HG03060 (cell line): Measurements from ENCODE around the gene RBFA.
A peak's percentile ranks its signal among the peaks of the same experiment; 100 is the strongest.
"Not testable (repeated sequence)": the region's sequence is repeated elsewhere in the genome, so short reads cannot be mapped to it uniquely, and the experiment has no call there.

Source experiments
- ATAC-seq: cut with Tn5 transposase; IDR thresholded peaks from one replicate; pipeline ENCODE4 v1.9.1; 2021; ENCODE audit warnings: low read depth, moderate number of reproducible peaks; ENCODE audit not compliant: unreplicated experiment

The RBFA gene

DNA sequence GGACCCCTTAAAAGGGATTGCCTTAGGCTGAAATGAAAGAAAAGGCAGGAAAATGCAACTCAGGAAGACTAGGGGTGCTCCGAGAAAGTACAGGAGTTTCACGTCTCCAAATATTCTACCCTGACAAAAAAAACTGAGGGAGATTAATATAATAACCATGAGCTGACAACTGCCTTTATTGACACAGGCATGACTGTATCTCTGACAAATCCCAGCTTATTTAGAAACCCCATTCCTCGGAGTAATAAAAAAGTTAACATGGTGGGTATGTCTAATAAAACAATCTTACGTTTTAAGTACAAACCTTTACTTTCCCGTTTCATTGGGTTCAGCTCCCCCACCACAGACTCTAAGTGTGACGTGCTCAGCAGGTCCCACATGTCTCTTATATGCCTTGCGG, 7.9 kb upstream of the RBFA start:
- ATAC-seq = no peak

GRCh38 chr18:80027719-80028118, 6.5 kb upstream of the RBFA start:
- ATAC-seq = not testable (repeated sequence)

GRCh38 chr18:80029690-80030089, 4.5 kb upstream of the RBFA start:
- no peak for ATAC-seq

GRCh38 chr18:80033181-80034067, 810 bp upstream of the RBFA start:
- ATAC-seq = peak; percentile 41

DNA sequence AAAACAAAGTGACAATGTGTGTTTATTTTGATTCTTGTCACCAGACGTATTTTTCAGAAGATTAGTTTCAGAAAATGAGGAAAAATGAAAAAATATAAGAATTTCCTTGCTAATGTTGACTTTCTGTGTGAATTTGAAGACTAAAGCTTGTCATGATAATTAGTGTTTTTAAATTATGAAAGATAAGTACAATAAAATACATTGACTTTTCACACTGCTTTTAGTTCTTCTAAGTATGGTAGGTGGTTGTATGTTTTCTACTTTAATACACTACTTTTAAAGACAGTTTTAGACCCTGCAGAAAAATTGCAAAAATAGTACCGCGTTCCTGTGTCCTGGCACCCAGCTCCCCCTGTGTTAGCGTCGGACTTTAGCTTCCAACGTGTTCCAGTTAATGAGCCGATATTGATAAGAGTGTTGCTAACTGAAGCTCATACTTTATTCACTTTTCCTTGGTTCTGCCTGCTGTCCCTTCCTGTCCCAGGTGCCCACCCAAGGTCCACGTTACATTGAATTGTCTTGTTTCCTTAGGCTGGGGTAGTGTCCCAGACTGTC, 695 bp downstream of the RBFA start:
- ATAC-seq = no peak

DNA sequence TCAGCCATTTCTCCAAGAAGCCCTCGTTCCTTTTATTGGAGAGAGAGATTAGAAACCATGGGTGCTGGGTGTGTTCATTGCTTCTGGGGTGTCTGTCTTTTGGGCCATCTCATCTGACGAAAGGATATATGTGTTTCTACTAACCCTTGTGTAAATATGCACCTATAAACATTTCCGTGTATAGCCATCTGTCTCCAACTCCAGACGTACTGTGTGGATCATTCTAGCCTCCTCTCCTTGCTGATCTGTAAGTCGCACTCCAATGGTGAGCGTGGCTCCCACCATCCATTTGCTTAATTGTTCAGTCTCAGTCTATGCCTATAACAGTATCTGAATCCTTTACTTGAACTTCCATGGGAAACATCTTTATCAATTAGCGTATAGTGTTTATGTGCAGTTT, 1.8 kb downstream of the RBFA start:
- no peak for ATAC-seq

- no peak for ATAC-seq
Measured at GRCh38 chr18:80037300-80037699, 3.1 kb downstream of the RBFA start.

DNA sequence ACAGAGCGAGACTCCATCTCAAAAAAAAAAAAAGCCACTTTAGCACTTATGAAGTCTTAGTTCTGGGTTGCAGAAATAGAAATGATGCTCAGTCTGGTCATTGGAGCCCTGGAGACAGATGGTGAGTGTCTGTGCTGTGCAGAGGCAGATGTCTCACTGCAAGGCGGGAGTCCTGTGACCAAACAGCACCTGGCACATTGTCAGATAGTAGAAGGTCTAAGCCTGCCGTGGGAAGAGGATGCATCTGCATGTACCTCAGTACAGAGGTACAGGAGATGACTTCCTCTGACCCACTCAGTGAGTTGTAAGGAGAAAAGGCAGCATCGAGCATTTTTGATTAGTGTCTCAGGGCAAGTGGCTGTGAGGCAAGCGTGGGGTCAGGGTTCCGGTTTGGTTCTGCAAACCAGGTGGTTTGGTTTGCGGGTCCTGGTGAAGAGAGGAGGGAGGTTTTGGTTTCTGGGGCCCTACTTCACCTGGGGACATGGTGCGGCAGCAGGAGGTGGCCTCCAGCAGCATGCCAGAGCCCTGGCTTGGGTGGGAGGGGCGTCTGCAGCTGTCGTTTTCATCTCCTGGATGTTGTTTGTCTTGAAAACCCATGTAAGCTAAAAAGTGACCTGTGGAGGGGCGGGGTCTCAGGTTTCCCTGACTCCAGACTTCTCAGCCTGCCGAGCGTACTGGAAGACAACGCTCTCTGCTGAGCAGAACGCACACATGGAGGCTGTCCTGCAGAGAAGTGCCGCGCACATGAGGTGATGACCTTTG, 3.8 kb downstream of the RBFA start:
- no peak for ATAC-seq

- no peak for ATAC-seq
Measured at GRCh38 chr18:80040515-80040914, 6.3 kb downstream of the RBFA start.

- no peak for ATAC-seq
Measured at GRCh38 chr18:80041424-80041823, 7.2 kb downstream of the RBFA start.

- no peak for ATAC-seq
Measured at GRCh38 chr18:80042785-80043184, 8.6 kb downstream of the RBFA start.

- no peak for ATAC-seq
Measured at GRCh38 chr18:80044072-80044471, 9.8 kb downstream of the RBFA start.

DNA sequence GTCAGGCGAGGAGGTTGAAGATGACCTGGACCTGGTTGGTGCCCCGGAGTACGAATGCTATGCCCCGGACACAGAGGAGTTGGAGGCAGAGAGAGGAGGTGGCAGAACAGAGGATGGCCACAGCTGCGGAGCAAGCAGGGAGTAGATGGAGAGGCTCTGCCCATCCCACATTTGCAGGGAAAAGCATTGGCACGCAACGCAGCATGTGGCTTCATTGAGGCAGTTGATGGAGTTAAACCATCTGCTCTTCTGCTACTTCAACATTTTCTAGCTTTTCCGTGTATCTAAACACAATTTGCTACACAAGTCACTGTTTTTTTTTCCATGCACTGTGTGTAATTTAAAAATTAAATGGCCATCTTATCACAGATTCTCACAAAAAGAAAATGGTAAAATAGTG, 11.8 kb downstream of the RBFA start:
- no peak for ATAC-seq

DNA sequence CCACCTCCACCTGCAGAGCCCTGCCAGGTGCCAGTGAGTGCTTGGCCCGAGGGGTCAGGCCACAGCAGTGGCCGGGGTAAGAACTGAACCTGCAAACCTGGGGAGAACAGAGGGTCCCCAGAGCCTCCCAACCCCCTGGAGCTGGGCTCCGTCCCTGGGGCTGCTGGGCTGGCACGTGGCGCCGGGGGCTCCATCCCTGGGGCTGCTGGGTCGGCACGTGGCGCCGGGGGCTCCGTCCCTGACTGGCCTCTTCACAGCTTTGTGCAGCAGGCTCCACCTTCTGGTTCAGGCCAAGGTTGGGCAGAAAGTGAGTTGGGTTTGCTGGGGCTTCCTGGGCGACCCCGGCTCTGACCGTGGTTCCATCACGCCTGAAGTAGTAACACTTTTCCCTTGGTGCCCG, 12.2 kb downstream of the RBFA start:
- no peak for ATAC-seq

DNA sequence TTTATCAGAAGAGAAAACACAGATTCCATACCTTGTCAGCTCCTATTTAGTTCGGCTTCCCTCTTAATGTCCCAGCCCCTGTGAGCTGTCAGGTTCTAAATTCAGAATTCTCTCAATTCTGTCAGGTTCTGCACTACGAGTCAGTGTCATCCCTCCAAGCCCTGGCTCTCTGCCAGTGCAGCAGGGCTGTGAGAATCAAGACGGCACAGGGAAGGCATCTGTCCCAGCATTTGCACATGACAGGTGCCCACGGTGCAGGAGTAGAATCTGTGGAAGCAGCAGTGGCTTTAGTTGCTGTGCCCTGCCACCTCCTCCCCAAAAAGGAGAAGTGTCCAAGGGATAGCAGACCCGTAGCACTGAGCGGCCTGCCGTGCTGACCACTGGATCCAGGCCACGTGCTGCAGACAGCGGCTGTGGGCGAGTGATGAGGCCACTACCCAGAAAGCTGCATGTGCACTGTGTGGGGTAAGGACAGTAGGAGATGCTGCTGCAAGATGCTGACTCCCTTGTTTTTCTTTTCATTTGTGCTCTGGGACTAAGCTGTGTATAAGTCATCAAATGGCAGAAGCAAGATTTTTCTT, 12.8 kb downstream of the RBFA start:
- ATAC-seq = no peak

GRCh38 chr18:80050797-80051196, 16.6 kb downstream of the RBFA start:
- ATAC-seq = no peak

GRCh38 chr18:80056095-80056494, 21.9 kb downstream of the RBFA start:
- ATAC-seq = no peak

DNA sequence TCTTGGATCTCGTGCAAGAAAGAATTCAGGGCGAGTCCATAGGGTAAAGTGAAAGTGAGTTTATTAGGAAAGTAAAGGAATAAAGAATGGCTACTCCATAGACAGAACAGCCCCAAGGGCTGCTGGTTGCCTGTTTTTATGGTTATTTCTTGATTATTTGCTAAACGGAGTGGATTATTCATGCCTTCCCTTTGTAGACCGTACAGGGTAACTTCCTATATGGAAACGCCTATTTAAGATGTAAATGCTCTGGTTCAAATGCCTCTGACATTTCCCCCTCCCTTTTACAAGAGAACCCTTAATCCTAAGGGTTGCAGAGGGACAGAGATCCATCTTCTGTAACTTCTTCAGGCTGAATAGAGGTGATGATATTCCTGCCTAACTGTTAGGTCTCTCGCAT, 25.7 kb downstream of the RBFA start:
- ATAC-seq = no peak

GRCh38 chr18:80065705-80066104, 31.5 kb downstream of the RBFA start:
- ATAC-seq = no peak

- no peak for ATAC-seq
Measured at GRCh38 chr18:80067321-80067720, 33.1 kb downstream of the RBFA start.

GRCh38 chr18:80067897-80068296, 33.7 kb downstream of the RBFA start:
- no peak for ATAC-seq
